T-helper 1 cell treated with Interleukin-12 subunit alpha and Interleukin-12 subunit beta and Interleukin-4 antibody, amounts not matched to agents 30 μg/mL and 1 μg/mL, for 36 hours (primary cell): ENCODE measurements around the gene GNAQ.
"Not testable (repeated sequence)": the region's sequence is repeated elsewhere in the genome, so short reads cannot be mapped to it uniquely, and the experiment has no call there.

Experiments
- H3K27ac Mint-ChIP-seq: one replicate; pipeline ENCODE4 v1.8.0; 2021; ENCODE audit warnings: mild to moderate bottlenecking, mixed read lengths
- H3K27me3 Mint-ChIP-seq: one replicate; pipeline ENCODE4 v1.8.0; 2021; ENCODE audit warnings: low read depth, mixed read lengths
- H3K36me3 Mint-ChIP-seq: one replicate; pipeline ENCODE4 v1.8.0; 2021; ENCODE audit warnings: low read depth, mixed read lengths
- H3K4me1 Mint-ChIP-seq: one replicate; pipeline ENCODE4 v1.8.0; 2021; ENCODE audit warnings: low read depth, mixed read lengths
- H3K4me3 Mint-ChIP-seq: one replicate; pipeline ENCODE4 v1.8.0; 2021; ENCODE audit warnings: mild to moderate bottlenecking, moderate library complexity, mixed read lengths
- H3K9me3 Mint-ChIP-seq: one replicate; pipeline ENCODE4 v1.8.0; 2021; ENCODE audit warnings: mixed read lengths

GNAQ gene

GRCh38 chr9:77876590-77876989 lies 155.0 kb downstream of the GNAQ start:
- Mint-ChIP-seq H3K4me3 (no peak overlapping the region), H3K36me3 (peaks cover 3% of the 10 kb centered on the region), H3K4me1 (peaks cover 3% of the 10 kb centered on the region), H3K27ac (no peak overlapping the region), H3K27me3 (no peaks in the 10 kb centered on the region), H3K9me3 (no peaks in the 10 kb centered on the region)

- Mint-ChIP-seq H3K27ac (no peak overlapping the region), H3K4me1 (peaks cover 3% of the 10 kb centered on the region), H3K27me3 (no peaks in the 10 kb centered on the region), H3K4me3 (no peak overlapping the region), H3K9me3 (no peaks in the 10 kb centered on the region), H3K36me3 (peaks cover 3% of the 10 kb centered on the region)
These were observed 155.5 kb downstream of the GNAQ start for GRCh38 chr9:77876091-77876490.

GRCh38 chr9:77872863-77873262 lies 158.7 kb downstream of the GNAQ start:
- H3K9me3 Mint-ChIP-seq = no peaks in the 10 kb centered on the region
- H3K27ac Mint-ChIP-seq = no peak overlapping the region
- H3K4me3 Mint-ChIP-seq = no peak overlapping the region
- peaks cover 3% of the 10 kb centered on the region for H3K4me1 Mint-ChIP-seq
- peaks cover 3% of the 10 kb centered on the region for H3K36me3 Mint-ChIP-seq
- H3K27me3 Mint-ChIP-seq = no peaks in the 10 kb centered on the region

- Mint-ChIP-seq H3K4me3 (no peak overlapping the region), H3K4me1 (peaks cover 3% of the 10 kb centered on the region), H3K27me3 (no peaks in the 10 kb centered on the region), H3K27ac (no peak overlapping the region), H3K9me3 (no peaks in the 10 kb centered on the region), H3K36me3 (peaks cover 3% of the 10 kb centered on the region)
These were observed 159.4 kb downstream of the GNAQ start for GRCh38 chr9:77872177-77872576.

- no peak overlapping the region for H3K4me3 Mint-ChIP-seq
- H3K4me1 Mint-ChIP-seq = peaks cover 7% of the 10 kb centered on the region
- no peaks in the 10 kb centered on the region for H3K9me3 Mint-ChIP-seq
- peaks cover 3% of the 10 kb centered on the region for H3K36me3 Mint-ChIP-seq
- H3K27ac Mint-ChIP-seq = no peak overlapping the region
- H3K27me3 Mint-ChIP-seq = no peaks in the 10 kb centered on the region
These were observed 160.1 kb downstream of the GNAQ start for GRCh38 chr9:77871483-77871882.

GRCh38 chr9:77866878-77867277 lies 164.7 kb downstream of the GNAQ start:
- Mint-ChIP-seq H3K4me3 (no peak overlapping the region), H3K4me1 (peaks cover 12% of the 10 kb centered on the region), H3K9me3 (peaks cover 18% of the 10 kb centered on the region), H3K27me3 (no peaks in the 10 kb centered on the region), H3K27ac (no peak overlapping the region), H3K36me3 (peaks cover 33% of the 10 kb centered on the region)

GRCh38 chr9:77865385-77866047 lies 166.1 kb downstream of the GNAQ start:
- Mint-ChIP-seq H3K9me3 (peaks cover 18% of the 10 kb centered on the region), H3K4me3 (no peak overlapping the region), H3K27ac (no peak overlapping the region), H3K27me3 (no peaks in the 10 kb centered on the region), H3K36me3 (peaks cover 42% of the 10 kb centered on the region), H3K4me1 (peaks cover 12% of the 10 kb centered on the region)

- H3K36me3 Mint-ChIP-seq = peaks cover 42% of the 10 kb centered on the region
These were observed 167.3 kb downstream of the GNAQ start for GRCh38 chr9:77864211-77864889.

GRCh38 chr9:77863638-77864037 lies 168.0 kb downstream of the GNAQ start:
- H3K27ac Mint-ChIP-seq = peak overlapping the region; percentile 76
- not testable (repeated sequence) for H3K27me3 Mint-ChIP-seq, H3K4me3 Mint-ChIP-seq
- peaks cover 18% of the 10 kb centered on the region for H3K9me3 Mint-ChIP-seq
- peaks cover 12% of the 10 kb centered on the region for H3K4me1 Mint-ChIP-seq
- peaks cover 43% of the 10 kb centered on the region for H3K36me3 Mint-ChIP-seq

More at GRCh38 chr9:77864211-77864889, 167.3 kb downstream of the GNAQ start:
- H3K9me3 Mint-ChIP-seq = peaks cover 18% of the 10 kb centered on the region
- no peak overlapping the region for H3K27ac Mint-ChIP-seq
- peaks cover 12% of the 10 kb centered on the region for H3K4me1 Mint-ChIP-seq
- no peak overlapping the region for H3K4me3 Mint-ChIP-seq
- no peaks in the 10 kb centered on the region for H3K27me3 Mint-ChIP-seq

- H3K4me3 Mint-ChIP-seq, H3K27ac Mint-ChIP-seq, H3K27me3 Mint-ChIP-seq: not testable (repeated sequence)
- H3K36me3 Mint-ChIP-seq = peaks cover 47% of the 10 kb centered on the region
- H3K9me3 Mint-ChIP-seq = peaks cover 18% of the 10 kb centered on the region
- H3K4me1 Mint-ChIP-seq = peaks cover 14% of the 10 kb centered on the region
These were observed 170.7 kb downstream of the GNAQ start for GRCh38 chr9:77860953-77861352.

GRCh38 chr9:77857513-77858259 lies 173.9 kb downstream of the GNAQ start:
- peaks cover 10% of the 10 kb centered on the region for H3K4me1 Mint-ChIP-seq
- no peak overlapping the region for H3K27ac Mint-ChIP-seq
- no peak overlapping the region for H3K4me3 Mint-ChIP-seq
- no peaks in the 10 kb centered on the region for H3K27me3 Mint-ChIP-seq
- peaks cover 17% of the 10 kb centered on the region for H3K36me3 Mint-ChIP-seq
- H3K9me3 Mint-ChIP-seq = no peaks in the 10 kb centered on the region

- Mint-ChIP-seq H3K27me3 (no peaks in the 10 kb centered on the region), H3K36me3 (peaks cover 14% of the 10 kb centered on the region), H3K4me1 (peaks cover 14% of the 10 kb centered on the region), H3K9me3 (no peaks in the 10 kb centered on the region), H3K4me3 (no peak overlapping the region), H3K27ac (no peak overlapping the region)
These were observed 175.0 kb downstream of the GNAQ start for GRCh38 chr9:77856615-77857014.

GRCh38 chr9:77854916-77855311 lies 176.7 kb downstream of the GNAQ start:
- peaks cover 14% of the 10 kb centered on the region for H3K4me1 Mint-ChIP-seq
- H3K36me3 Mint-ChIP-seq = peaks cover 6% of the 10 kb centered on the region
- no peak overlapping the region for H3K4me3 Mint-ChIP-seq
- H3K27ac Mint-ChIP-seq = no peak overlapping the region
- no peaks in the 10 kb centered on the region for H3K27me3 Mint-ChIP-seq
- H3K9me3 Mint-ChIP-seq = no peaks in the 10 kb centered on the region

- peaks cover 6% of the 10 kb centered on the region for H3K36me3 Mint-ChIP-seq
- H3K27ac Mint-ChIP-seq = no peak overlapping the region
- H3K9me3 Mint-ChIP-seq = no peaks in the 10 kb centered on the region
- no peak overlapping the region for H3K4me3 Mint-ChIP-seq
- H3K4me1 Mint-ChIP-seq = peaks cover 14% of the 10 kb centered on the region
- no peaks in the 10 kb centered on the region for H3K27me3 Mint-ChIP-seq
These were observed 177.2 kb downstream of the GNAQ start for GRCh38 chr9:77854258-77854915.
